Measurements from ENCODE around the gene ETHE1.

Gene ETHE1

GRCh38 chr19:43534816-43535761 lies 8.1 kb upstream of the ETHE1 start:
- peak overlapping the region; percentile 94; the same call in 1 of the 2 replicates for H3K27ac ChIP-seq

DNA sequence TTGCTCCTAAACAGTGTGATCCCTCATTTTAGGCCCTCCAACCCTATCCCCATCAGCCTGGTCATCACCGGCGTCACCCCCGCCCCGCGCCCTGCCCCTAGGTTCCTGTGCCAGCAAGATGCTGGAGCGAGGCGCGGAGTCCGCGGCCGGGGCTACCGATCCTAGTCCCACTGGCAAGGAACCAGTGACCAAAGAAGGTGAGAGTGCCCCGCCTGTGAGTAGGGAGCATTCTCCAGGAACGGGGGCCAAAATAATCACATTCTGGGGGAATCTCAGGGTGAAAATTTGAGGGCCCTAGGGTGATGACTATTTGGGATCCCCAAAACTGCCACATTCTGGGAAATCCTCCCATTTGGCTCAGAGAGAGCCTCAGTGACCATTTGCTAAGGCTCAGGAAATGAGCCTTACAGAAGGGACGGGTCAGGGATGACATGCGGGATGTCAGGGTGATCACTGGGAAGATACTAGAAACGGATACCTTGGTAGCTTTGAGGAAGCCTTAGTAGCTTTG lies 7.4 kb upstream of the ETHE1 start:
- TF ChIP-seq, protein P1, sequence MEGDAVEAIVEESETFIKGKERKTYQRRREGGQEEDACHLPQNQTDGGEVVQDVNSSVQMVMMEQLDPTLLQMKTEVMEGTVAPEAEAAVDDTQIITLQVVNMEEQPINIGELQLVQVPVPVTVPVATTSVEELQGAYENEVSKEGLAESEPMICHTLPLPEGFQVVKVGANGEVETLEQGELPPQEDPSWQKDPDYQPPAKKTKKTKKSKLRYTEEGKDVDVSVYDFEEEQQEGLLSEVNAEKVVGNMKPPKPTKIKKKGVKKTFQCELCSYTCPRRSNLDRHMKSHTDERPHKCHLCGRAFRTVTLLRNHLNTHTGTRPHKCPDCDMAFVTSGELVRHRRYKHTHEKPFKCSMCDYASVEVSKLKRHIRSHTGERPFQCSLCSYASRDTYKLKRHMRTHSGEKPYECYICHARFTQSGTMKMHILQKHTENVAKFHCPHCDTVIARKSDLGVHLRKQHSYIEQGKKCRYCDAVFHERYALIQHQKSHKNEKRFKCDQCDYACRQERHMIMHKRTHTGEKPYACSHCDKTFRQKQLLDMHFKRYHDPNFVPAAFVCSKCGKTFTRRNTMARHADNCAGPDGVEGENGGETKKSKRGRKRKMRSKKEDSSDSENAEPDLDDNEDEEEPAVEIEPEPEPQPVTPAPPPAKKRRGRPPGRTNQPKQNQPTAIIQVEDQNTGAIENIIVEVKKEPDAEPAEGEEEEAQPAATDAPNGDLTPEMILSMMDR (conservative IDR thresholded peaks at IDR 0.05): no peak
- H3K27ac ChIP-seq: peak overlapping the region; percentile 94

More at GRCh38 chr19:43534816-43535761, 8.1 kb upstream of the ETHE1 start:
- TF ChIP-seq, protein P1 (conservative IDR thresholded peaks at IDR 0.05): peak; percentile 68

GRCh38 chr19:43533546-43534304 lies 6.7 kb upstream of the ETHE1 start:
- H3K27ac ChIP-seq: peak overlapping the region; percentile 94
- TF ChIP-seq, protein P1 (conservative IDR thresholded peaks at IDR 0.05): no peak

DNA sequence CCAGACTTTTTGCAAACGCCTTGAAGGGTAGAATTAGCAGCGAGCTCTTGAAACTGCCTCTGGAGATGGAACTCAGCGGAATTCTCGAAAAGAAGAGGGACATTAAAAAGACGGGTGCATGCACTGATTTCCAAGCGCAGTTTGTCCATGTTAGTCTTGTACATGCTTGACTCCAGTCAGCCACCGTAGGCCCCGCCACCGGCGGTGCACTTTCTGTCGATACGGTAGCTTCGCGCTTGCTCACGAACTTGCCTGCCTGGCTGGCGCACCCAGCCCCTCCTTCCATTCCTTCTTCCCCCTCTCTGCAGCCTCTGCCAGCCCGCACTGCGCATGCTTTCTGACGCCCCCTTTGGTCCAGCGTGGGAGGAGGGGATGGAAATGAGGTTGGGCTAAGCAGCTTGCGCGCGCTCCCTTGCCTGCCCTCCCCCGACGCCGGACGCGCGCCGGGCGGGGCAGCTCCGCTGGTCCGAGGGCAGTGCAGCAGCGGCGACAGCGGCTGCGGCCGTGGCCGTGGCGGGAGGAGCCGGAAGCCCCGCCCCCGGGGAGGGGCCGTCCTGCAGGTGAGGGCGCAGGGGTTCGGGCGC lies 6.1 kb upstream of the ETHE1 start, which contains the start of gene ZNF575:
Gene ZNF575 (plus strand): TSS at position 227 of the 584 bp plus-strand sequence. CDS start 1,235 bp downstream, outside the sequence.
- TF ChIP-seq, protein P1 (conservative IDR thresholded peaks at IDR 0.05): no peak
- H3K27ac ChIP-seq: peak within 1 kb of the TSS; percentile 94

DNA sequence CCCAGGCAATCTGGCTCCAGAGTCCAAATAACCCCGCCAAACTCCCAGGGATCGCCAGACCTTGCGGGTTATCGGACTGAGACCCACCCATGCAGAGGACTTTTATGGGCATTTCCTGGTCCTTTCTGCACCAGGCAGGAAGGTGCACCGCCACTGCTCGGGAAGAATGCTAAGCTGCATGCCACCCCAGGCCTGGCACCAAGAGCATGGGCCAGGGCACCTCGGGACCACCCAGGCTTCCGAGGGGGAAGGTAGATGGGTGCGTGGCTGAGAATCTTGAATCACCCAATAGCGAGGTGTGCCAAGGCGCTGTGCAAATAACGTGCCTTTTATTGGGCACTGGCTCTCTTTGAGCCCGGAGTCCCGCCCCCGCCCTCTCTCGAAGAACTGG lies 5.6 kb upstream of the ETHE1 start:
- TF ChIP-seq, protein P1 (conservative IDR thresholded peaks at IDR 0.05): no peak
- peak overlapping the region; percentile 94 for H3K27ac ChIP-seq

DNA sequence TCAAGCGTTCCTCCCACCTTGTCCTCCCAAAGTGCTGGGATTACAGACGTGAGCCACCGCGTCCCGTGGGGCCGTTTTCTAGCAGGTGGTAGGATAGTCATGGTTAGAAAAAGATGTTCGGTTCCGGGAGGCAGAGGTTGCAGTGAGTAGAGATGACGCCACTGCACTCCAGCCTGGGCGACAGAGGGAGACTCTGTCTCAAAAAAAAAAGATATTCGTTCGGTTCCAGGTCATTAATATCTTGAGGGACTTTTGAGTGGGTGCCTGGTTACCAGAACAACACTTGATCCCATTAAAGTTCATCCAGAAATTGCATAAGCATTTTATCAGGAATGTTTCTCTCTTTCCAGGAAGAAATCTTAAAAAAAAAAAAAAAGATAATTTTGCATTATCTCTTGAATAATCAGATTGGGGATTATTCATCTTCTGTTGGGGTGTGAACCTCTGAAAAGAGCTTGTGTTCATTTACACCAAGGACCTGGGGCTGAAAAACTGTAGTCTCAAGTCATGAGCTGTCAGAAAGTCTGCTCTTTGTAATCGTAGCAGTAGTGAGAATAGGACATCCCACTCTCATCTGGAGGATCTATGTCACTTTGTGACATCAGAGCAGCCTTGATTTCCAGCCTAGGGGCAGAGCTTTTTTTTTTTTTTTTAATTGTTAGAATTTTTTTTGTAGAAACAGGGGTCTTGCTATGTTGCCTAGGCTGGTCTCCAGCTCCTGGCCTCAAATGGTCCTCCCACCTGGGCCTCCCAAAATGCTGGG lies 1.0 kb upstream of the ETHE1 start:
- TF ChIP-seq, protein P1 (conservative IDR thresholded peaks at IDR 0.05): no peak
- H3K27ac ChIP-seq: peak overlapping the region; percentile 76; the same call in 1 of the 2 replicates

Data from VCaP (cell line).